GM21619 (cell line): ENCODE measurements around the gene NRTN.
"Not testable (repeated sequence)": the region's sequence is repeated elsewhere in the genome, so short reads cannot be mapped to it uniquely, and the experiment has no call there.

Experiments used
- ATAC-seq: cut with Tn5 transposase; IDR thresholded peaks from one replicate; pipeline ENCODE4 v1.9.1; 2021; ENCODE audit not compliant: unreplicated experiment

Gene NRTN

DNA sequence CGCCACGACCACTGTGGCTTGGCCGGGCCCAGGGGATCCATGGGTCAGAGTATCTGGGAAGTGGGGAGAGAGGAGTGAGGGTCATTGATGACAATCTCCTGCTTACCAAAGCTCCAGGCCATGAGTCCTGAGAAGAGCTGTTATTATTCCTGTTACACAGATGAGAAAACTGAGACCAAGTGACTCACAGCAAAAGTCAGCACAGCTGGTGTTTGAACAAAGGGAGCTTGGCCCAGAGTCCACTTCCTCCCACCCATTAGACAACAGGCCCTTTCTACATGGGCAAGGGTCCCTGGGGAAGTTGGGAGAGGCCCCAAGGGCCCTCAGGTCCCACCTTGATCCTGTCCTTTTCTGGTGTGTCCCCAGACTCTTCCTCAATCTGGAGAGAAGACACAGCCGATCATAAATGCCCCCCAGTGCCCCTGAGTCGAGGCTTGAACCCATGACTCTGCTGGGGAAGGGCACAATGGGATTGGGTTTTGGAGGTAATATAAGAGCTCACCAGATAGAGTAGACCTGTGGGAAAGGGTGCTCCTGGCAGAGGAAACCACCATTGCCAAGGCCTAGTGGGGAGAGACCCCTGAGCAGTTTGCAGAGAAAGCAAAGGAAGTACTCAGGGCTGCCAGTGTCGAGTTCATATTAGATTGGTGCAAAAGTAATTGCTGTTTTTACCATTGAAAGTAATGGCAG is 27.8 kb downstream of the NRTN start:
- no peak for ATAC-seq

DNA sequence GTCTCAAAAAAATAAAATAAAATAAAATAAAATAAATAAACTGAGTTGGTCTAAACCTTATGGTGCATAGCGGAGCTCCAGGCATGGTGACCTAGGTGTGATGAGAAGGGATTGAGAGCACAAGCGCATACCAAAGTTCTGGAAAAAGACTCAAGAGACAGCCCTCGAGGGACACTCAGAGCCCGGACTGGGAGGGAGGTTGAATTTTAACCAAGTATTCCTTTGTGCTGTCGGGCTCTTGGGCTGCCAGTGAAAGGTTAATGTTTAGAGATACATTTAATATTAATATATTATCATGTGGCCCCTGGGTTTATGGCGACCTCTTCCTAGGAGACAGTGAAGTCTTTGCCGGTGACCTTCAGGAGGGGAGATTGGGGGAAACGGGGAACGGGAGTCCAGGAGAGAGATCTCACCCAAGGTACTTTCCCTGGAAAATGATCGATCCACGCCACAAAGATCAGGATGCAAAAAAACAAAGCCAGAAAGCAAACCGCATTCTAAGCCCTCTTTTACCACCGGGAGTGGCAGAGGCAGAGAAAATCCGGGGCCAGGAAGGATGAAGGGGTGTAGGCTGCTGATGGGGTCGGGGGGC is 33.0 kb downstream of the NRTN start:
- no peak for ATAC-seq

GRCh38 chr19:5838353-5839064 is 33.6 kb downstream of the NRTN start:
- no peak for ATAC-seq

DNA sequence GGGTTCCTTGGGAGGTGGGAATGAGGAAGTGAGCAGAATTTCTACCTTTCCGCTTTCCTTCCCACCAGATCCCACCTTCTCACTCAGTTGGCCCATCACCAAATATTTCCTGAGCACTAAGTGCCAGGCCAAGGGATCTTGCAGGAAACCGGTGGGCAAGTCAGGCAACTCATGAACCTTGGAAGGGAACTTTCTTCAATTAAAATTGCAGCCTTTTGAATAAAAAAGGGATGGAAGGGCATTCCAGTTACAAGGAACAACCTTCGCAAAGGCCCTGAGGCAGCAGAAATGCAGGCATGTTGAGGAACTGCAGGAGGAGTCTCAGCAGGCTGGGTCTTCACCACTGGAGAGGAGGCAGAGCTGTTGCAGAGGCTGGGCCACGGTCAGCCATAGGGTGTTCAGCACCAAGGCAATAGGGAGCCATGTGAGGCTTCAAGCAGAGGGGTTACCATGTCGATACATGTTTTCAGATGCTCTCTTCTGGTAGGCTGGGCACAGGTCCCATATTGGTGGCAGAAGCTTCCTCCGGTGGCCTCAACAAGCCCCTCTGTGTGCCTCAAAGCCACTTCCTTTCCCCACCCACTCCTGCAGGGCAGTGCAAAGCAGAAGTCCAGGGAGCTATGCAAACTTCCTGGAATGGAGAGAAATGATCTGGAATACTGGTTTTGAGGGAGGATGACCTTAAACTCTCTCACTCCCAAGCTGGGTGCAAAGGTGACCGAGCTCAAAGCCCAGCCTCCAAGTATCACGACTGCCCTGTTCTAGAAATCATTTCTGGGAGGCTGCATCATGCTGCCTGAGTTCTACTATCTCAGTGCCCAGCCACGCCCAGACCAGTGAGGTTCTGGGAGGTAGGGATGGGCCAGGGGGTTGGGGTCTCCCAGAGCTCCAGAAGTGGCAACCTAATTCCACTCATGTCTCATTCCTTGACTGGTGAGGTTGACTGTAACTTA is 34.5 kb downstream of the NRTN start, which contains the start of gene FUT6:
Gene FUT6 (minus strand): TSS at position 638 of the 953 bp plus-strand sequence. CDS start 7,135 bp downstream, outside the sequence.
- ATAC-seq, result no peak

- ATAC-seq, result not testable (repeated sequence)
Observed at GRCh38 chr19:5841735-5842111, 36.9 kb downstream of the NRTN start.

- no peak for ATAC-seq
Observed at GRCh38 chr19:5843295-5843927, 38.5 kb downstream of the NRTN start.

GRCh38 chr19:5844456-5845433 is 39.9 kb downstream of the NRTN start:
- no peak for ATAC-seq

GRCh38 chr19:5847846-5848245 is 43.0 kb downstream of the NRTN start:
- ATAC-seq, result not testable (repeated sequence)

DNA sequence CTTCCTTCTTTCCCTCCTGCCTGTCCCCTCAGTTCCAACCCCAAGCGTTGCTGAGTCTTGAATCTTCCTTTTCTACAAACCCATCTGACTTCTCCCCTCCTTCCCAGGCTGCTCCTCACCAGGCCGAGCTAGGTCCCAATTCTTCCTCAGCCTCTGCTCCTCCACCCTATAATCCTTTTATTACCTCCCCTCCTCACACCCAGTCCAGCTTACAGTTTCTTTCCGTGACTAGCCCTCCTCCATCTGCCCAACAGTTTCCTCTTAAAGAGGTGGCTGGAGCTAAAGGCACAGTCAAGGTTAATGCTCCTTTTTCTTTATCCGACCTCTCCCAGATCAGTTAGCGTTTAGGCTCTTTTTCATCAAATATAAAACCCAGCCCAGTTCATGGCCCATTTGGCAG is 43.8 kb downstream of the NRTN start:
- ATAC-seq, result not testable (repeated sequence)

GRCh38 chr19:5850189-5850588 is 45.3 kb downstream of the NRTN start:
- no peak for ATAC-seq

- ATAC-seq, result no peak
Observed at GRCh38 chr19:5850743-5851293, 46.0 kb downstream of the NRTN start.

DNA sequence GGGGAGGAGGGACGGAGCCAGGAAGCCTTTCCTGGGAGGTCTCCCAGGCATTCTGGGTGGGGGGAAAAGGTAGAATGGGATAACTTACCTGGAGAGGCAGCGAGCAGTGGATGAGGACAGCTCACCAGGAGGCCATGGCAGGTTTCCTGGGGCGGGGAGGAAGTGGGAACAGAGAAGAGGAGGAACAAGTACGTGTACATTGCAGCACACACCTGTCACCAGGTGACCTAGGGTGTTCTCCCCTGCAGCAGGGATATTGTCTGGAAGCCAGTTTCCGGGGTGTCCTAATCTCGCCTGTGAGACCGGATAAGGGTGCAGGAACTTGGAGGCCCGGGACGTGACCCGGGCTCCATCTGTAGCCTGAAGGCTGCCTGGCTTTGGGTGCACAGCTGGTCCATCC is 46.4 kb downstream of the NRTN start, which contains the start of gene FUT3:
Gene FUT3 (minus strand): TSS at position 148 of the 400 bp plus-strand sequence.
- ATAC-seq, result no peak

- not testable (repeated sequence) for ATAC-seq
Observed at GRCh38 chr19:5854121-5854520, 49.3 kb downstream of the NRTN start.

DNA sequence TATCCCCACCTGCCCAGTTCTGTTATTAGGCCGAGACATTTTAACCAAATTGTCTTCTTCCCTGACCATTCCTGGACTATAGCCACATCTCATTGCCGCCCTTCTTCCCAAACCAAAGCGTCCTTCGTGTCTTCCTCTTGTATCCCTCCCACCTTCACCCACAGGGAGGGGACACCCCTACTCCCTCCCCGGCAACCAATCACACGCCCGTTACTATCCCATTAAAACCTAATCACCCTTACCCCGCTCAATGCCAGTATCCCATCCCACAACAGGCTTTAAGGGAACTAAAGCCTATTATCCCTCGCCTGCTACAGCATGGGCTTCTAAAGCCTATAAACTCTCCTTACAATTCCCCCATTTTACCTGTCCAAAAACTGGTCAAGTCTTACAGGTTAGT is 50.3 kb downstream of the NRTN start:
- not testable (repeated sequence) for ATAC-seq

GRCh38 chr19:5857203-5858081 is 52.6 kb downstream of the NRTN start:
- no peak for ATAC-seq

DNA sequence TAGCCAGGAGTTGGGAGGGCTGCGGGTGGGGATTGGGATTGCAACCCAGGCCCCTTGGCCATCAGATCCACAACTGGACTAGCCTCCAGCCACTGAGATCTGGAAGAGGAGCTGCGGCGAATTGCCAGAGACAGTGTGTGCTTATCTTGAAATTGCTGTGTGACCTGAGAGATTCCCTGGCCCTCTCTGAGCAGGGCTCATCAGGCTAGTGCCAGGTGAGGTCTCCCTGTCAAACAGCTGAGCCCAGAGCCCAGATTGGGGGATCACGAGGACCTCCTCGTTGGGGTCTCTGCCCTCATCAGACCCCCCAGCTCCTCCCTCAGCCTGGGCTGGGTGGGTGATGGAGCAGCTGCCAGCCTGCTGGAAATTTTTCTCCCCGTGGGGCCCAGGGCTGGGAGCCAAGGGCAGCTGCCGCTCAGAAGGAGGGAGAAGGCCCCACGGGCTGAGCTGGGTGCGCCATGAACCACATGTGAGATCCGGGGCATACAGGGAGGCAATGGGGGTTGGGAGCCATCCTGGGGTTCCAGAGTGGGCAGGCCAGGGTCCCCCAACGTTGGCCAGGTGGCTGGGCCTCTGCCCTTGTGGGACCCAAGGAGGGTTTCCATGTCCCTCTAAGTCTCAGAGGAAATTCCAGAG is 58.3 kb downstream of the NRTN start:
- no peak for ATAC-seq

- ATAC-seq, result no peak
Observed at GRCh38 chr19:5864013-5864720, 59.3 kb downstream of the NRTN start.
